ENCODE data around the gene MOSPD3.

Gene MOSPD3

GRCh38 chr7:100623951-100624824, 11.8 kb downstream of the MOSPD3 start:
- no peak for TF ChIP-seq CTCF (conservative IDR thresholded peaks at IDR 0.05)
- H3K27ac ChIP-seq: no peak overlapping the region

GRCh38 chr7:100626055-100626454, 13.7 kb downstream of the MOSPD3 start:
- TF ChIP-seq CTCF (conservative IDR thresholded peaks at IDR 0.05): no peak
- H3K27ac ChIP-seq: peak overlapping the region; percentile 70; the same call in 1 of the 2 replicates

GRCh38 chr7:100626530-100627237, 14.3 kb downstream of the MOSPD3 start:
- TF ChIP-seq CTCF (conservative IDR thresholded peaks at IDR 0.05): no peak
- peak overlapping the region; percentile 70; the same call in 1 of the 2 replicates for H3K27ac ChIP-seq

- H3K27ac ChIP-seq: peak overlapping the region; percentile 70; the same call in 1 of the 2 replicates
- TF ChIP-seq CTCF (conservative IDR thresholded peaks at IDR 0.05): no peak
Observed at GRCh38 chr7:100627238-100627549, 14.9 kb downstream of the MOSPD3 start.

GRCh38 chr7:100629117-100629716, 16.9 kb downstream of the MOSPD3 start:
- peak; percentile 38 for TF ChIP-seq CTCF (conservative IDR thresholded peaks at IDR 0.05)
- H3K27ac ChIP-seq: no peak overlapping the region

GRCh38 chr7:100630066-100630465, 17.7 kb downstream of the MOSPD3 start:
- no peak overlapping the region for H3K27ac ChIP-seq
- no peak for TF ChIP-seq CTCF (conservative IDR thresholded peaks at IDR 0.05)

Measured in VCaP (cell line).